B cell (primary cell): ENCODE results near the gene BEND3. TPM values are rescaled to one million over a fixed set of nuclear protein-coding genes. Genes with fewer than 3 reads are reported as not detected.

Source experiments
- ATAC-seq: fragments of 200-7000 bp; cut with Tn5 transposase; one replicate; pipeline ENCODE4 v1.10.0; 2021; ENCODE audit warnings: low read depth, mild to moderate bottlenecking, moderate number of reproducible peaks, moderate library complexity
- CTCF ChIA-PET: fragments of 350-600 bp; sonication (Branson Sonifier 250); formaldehyde crosslinking; loops from one replicate; lab custom pipeline; 2021; ENCODE audit warnings: antibody characterized with exemption, inconsistent platforms; lab: Charles Lee
- POLR2A ChIA-PET: fragments of 350-600 bp; sonication (Branson Sonifier 250); formaldehyde crosslinking; loops from one replicate; lab custom pipeline; 2021; ENCODE audit warnings: antibody characterized with exemption; lab: Charles Lee
- DNase-seq: peaks from one replicate; pipeline ENCODE4 v3.0.0; 2013
- H2AFZ ChIP-seq: 2 replicates; pipeline ENCODE4 v1.6.1; 2012; ENCODE audit warnings: mild to moderate bottlenecking, low read depth, low read length; ENCODE audit not compliant: insufficient read depth, poor library complexity, severe bottlenecking
- H3K27ac ChIP-seq, 2 donors: 1 replicate in 1 of 2; 2 replicates in 1 of 2; pipeline ENCODE4 v1.5.1; 2012 to 2013; ENCODE audit warnings: low read length in 2 of 2, mild to moderate bottlenecking in 2 of 2, moderate library complexity in 1 of 2
- H3K27me3 ChIP-seq, 4 experiments: fragments of 200-600 bp in 1 of 4; sonication (generic) in 1 of 4; replicated peaks in 1 of 4; 1 replicate in 2 of 4; 2 replicates in 2 of 4; pipeline versions ENCODE4 v1.6.1 to v1.7.0; 2013 to 2016; ENCODE audit warnings: low read length in 3 of 4, mild to moderate bottlenecking in 2 of 4, mixed read lengths in 1 of 4, moderate library complexity in 1 of 4; ENCODE audit not compliant: insufficient read depth in 4 of 4, control insufficient read depth in 3 of 4; ENCODE audit errors: control extremely low read depth in 1 of 4
- H3K36me3 ChIP-seq, 2 experiments: replicated peaks in 1 of 2; 1 replicate in 1 of 2; 2 replicates in 1 of 2; pipeline versions ENCODE4 v1.6.1 to v1.7.1; 2013; ENCODE audit warnings: low read length in 1 of 2; ENCODE audit not compliant: insufficient read depth in 2 of 2, control insufficient read depth in 1 of 2; ENCODE audit errors: control extremely low read depth in 1 of 2, extremely low read depth in 1 of 2
- H3K4me1 ChIP-seq, 2 donors: fragments of 200-600 bp in 1 of 2; sonication (generic) in 1 of 2; 1 replicate in 1 of 2; 2 replicates in 1 of 2; pipeline versions ENCODE4 v1.5.1 to v1.6.1; 2013 to 2017; ENCODE audit warnings: low read length in 2 of 2; ENCODE audit not compliant: control insufficient read depth in 2 of 2, insufficient read depth in 2 of 2
- H3K4me2 ChIP-seq: replicated peaks from 2 replicates; pipeline ENCODE3; 2012; ENCODE audit warnings: mild to moderate bottlenecking, low read depth, low read length; ENCODE audit not compliant: poor library complexity, severe bottlenecking
- H3K4me3 ChIP-seq, 5 experiments: fragments of 200-600 bp in 1 of 5; sonication (generic) in 1 of 5; 1 replicate in 3 of 5; 2 replicates in 2 of 5; pipeline versions ENCODE4 v1.5.1 to v1.7.0; 2011 to 2016; ENCODE audit warnings: low read length in 4 of 5, mild to moderate bottlenecking in 4 of 5, low read depth in 2 of 5, control low read depth in 1 of 5, moderate library complexity in 1 of 5; ENCODE audit not compliant: insufficient read depth in 1 of 5; ENCODE audit errors: control extremely low read depth in 1 of 5, extremely low read depth in 1 of 5
- H3K79me2 ChIP-seq: fragments of 200-600 bp; sonication (generic); one replicate; pipeline ENCODE4 v1.6.0; 2016; ENCODE audit warnings: low read length; ENCODE audit not compliant: control insufficient read depth, insufficient read depth
- H3K9ac ChIP-seq: fragments of 200-600 bp; sonication (generic); 2 replicates; pipeline ENCODE4 v1.6.1; 2017; ENCODE audit warnings: mild to moderate bottlenecking, low read length, moderate library complexity
- H3K9me3 ChIP-seq, 3 donors: one replicate each; pipeline versions ENCODE4 v1.6.1 to v1.7.1; 2013; ENCODE audit warnings: low read length in 2 of 3; ENCODE audit not compliant: control insufficient read depth in 2 of 3, insufficient read depth in 1 of 3; ENCODE audit errors: control extremely low read depth in 1 of 3
- H4K20me1 ChIP-seq: 2 replicates; pipeline ENCODE4 v1.6.0; 2012; ENCODE audit warnings: mild to moderate bottlenecking, low read length; ENCODE audit not compliant: insufficient read depth, control insufficient read depth, poor library complexity, severe bottlenecking
- H3K27ac Mint-ChIP-seq: one replicate; pipeline ENCODE4 v1.8.0; 2021; ENCODE audit warnings: mixed read lengths
- H3K27me3 Mint-ChIP-seq: one replicate; pipeline ENCODE4 v1.8.0; 2021; ENCODE audit warnings: mixed read lengths
- H3K4me1 Mint-ChIP-seq: one replicate; pipeline ENCODE4 v1.8.0; 2021; ENCODE audit warnings: mixed read lengths
- H3K4me3 Mint-ChIP-seq: one replicate; pipeline ENCODE4 v1.8.0; 2021; ENCODE audit warnings: mixed read lengths
- H3K9me3 Mint-ChIP-seq: one replicate; pipeline ENCODE4 v1.8.0; 2022; ENCODE audit warnings: mixed read lengths; ENCODE audit not compliant: insufficient read depth
- EZH2 ChIP-seq: IDR thresholded peaks from 2 replicates; pipeline ENCODE4 v1.6.1; 2012; ENCODE audit warnings: borderline replicate concordance, low read depth, mild to moderate bottlenecking, moderate library complexity, low read length; ENCODE audit not compliant: insufficient read depth, poor library complexity, severe bottlenecking
- WGBS: methylation state at CpG from one replicate; pipeline ENCODE4 v1.1.5; 2013; ENCODE audit warnings: missing lambda C conversion rate; ENCODE audit not compliant: insufficient coverage; 5-methylcytosine and 5-hydroxymethylcytosine counted together
- intact Hi-C: fragments of 100-400 bp; cut with micrococcal nuclease; formaldehyde crosslinking; loops from one replicate; pipeline ENCODE4 v1.10.0; 2022
- polyA plus RNA-seq: library from polyadenylated mRNA; depleted of rRNA; stranded (reverse); fragments of >200 nt; gene quantifications from 2 replicates; pipeline ENCODE4 v1.2.3, GENCODE V29; 2012
- total RNA-seq, 2 donors: library from RNA; stranded (reverse); fragments of 120-200 nt in 1 of 2; gene quantifications; 1 replicate in 1 of 2; 2 replicates in 1 of 2; pipeline versions ENCODE4 v1.2.3 to v1.2.4, GENCODE V29; 2013 to 2022
- TF ChIP-seq, protein P1 (sequence below): fragments of 200-600 bp; IDR thresholded peaks from one replicate; pipeline ENCODE4 v1.8.0; 2022; ENCODE audit warnings: antibody characterized with exemption, mild to moderate bottlenecking

The BEND3 gene
- total and polyA plus RNA-seq, 2 donors (not counting 1 experiment from before 2014, with no cell fraction given), result 0.78 to 2.0 TPM

DNA sequence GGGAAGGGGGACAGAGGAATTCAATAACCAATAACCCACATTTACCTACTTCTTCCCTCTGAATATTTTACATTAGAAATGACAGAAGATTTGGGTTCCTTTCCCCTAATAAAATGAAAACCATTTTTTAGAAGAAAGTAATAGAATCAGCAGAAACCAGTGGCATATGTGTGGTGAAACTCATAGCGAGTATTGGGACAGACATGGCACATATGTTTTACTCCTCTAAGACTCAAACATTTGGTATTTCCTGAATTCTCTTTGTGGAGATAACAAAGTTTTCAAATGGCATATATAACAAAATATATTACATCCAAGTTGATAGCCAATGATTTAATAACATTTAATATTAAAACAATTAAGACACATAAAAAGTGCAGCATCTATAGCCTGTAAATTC is 12.9 kb upstream of the BEND3 start:
- Histone ChIP-seq H3K4me1 (no peaks in the 10 kb centered on the region), H3K4me3 (no peak overlapping the region), H3K9me3 (no peaks in the 10 kb centered on the region), H4K20me1 (no peaks in the 10 kb centered on the region), H3K36me3 (no peaks in the 10 kb centered on the region), H3K27ac (no peak overlapping the region), H3K27me3 (no peaks in the 10 kb centered on the region), H3K9ac (no peak overlapping the region), H2AFZ (no peak overlapping the region), H3K79me2 (no peaks in the 10 kb centered on the region), H3K4me2 (no peak overlapping the region)
- intact Hi-C loops, result no loop called here
- POLR2A ChIA-PET, result no interaction called here
- no peak for TF ChIP-seq EZH2
- TF ChIP-seq, protein P1, sequence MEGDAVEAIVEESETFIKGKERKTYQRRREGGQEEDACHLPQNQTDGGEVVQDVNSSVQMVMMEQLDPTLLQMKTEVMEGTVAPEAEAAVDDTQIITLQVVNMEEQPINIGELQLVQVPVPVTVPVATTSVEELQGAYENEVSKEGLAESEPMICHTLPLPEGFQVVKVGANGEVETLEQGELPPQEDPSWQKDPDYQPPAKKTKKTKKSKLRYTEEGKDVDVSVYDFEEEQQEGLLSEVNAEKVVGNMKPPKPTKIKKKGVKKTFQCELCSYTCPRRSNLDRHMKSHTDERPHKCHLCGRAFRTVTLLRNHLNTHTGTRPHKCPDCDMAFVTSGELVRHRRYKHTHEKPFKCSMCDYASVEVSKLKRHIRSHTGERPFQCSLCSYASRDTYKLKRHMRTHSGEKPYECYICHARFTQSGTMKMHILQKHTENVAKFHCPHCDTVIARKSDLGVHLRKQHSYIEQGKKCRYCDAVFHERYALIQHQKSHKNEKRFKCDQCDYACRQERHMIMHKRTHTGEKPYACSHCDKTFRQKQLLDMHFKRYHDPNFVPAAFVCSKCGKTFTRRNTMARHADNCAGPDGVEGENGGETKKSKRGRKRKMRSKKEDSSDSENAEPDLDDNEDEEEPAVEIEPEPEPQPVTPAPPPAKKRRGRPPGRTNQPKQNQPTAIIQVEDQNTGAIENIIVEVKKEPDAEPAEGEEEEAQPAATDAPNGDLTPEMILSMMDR, result no peak
- H3K4me1 Mint-ChIP-seq, result peaks cover 4% of the 10 kb centered on the region
- H3K27ac Mint-ChIP-seq, result no peak overlapping the region
- H3K4me3 Mint-ChIP-seq, result no peak overlapping the region
- peaks cover 3% of the 10 kb centered on the region for H3K27me3 Mint-ChIP-seq
- CTCF ChIA-PET, result no interaction called here
- ATAC-seq (no peak), DNase-seq (no peak)
- no CpG with 5 or more reads among the region's 1 CpG for WGBS
- H3K9me3 Mint-ChIP-seq, result no peaks in the 10 kb centered on the region

DNA sequence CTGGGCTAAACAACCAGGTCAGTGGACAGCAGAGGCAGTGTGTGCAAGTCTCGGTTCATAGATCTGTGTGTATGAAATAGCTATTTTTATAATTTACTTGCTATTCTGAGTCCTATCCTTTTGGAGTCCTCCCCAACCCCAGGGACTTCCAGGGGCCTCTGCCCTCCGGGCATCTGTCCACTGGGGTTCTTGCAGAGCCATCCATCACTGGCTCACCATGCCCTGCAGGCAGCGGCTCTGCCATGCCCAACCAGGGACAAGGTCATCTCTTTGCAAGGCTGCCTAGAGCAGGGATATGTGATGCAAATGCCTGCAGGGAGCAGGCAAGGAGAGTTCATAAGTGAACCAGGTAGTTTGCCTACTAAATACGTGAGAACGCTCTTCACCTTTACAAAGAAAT is 10.5 kb upstream of the BEND3 start:
- ATAC-seq, result no peak
- H3K4me1 Mint-ChIP-seq, result peaks cover 7% of the 10 kb centered on the region
- Histone ChIP-seq H3K27me3 (no peaks in the 10 kb centered on the region), H3K79me2 (no peaks in the 10 kb centered on the region), H3K27ac (no peak overlapping the region), H4K20me1 (no peaks in the 10 kb centered on the region), H3K4me2 (no peak overlapping the region), H3K9me3 (no peaks in the 10 kb centered on the region), H3K36me3 (no peaks in the 10 kb centered on the region), H3K9ac (no peak overlapping the region), H3K4me3 (no peak overlapping the region), H3K4me1 (no peaks in the 10 kb centered on the region), H2AFZ (no peak overlapping the region)
- H3K4me3 Mint-ChIP-seq, result no peak overlapping the region
- no peaks in the 10 kb centered on the region for H3K9me3 Mint-ChIP-seq
- 96% methylated on average over 3 of the region's 5 CpGs for WGBS
- intact Hi-C loops, result no loop called here
- POLR2A ChIA-PET, result interaction anchor here (0.7 kb wide), 1 partner anchor 8 kb away, joined by 4 read pairs; no protein-coding TSS in a partner anchor
- CTCF ChIA-PET, result interaction anchor here (1.0 kb wide), 1 partner anchor 10 kb away, joined by 3 read pairs; no protein-coding TSS in a partner anchor
- H3K27ac Mint-ChIP-seq, result no peak overlapping the region
- no peak for DNase-seq
- peaks cover 3% of the 10 kb centered on the region for H3K27me3 Mint-ChIP-seq
- TF ChIP-seq EZH2, result no peak
- TF ChIP-seq, protein P1, result no peak
